Adrenal gland (tissue), 5 donors: Measurements from ENCODE around the gene RPS14.

ENCODE experiments used
- POLR2A ChIP-seq, 2 donors: fragments of 450-650 bp; IDR thresholded peaks; one replicate each; pipeline ENCODE4 v1.6.1; 2017; ENCODE audit warnings: antibody characterized with exemption in 2 of 2, mild to moderate bottlenecking in 2 of 2, moderate library complexity in 1 of 2
- TF ChIP-seq, protein P1 (sequence below), 6 experiments: fragments of 450-650 bp in 4 of 6; fragments of 200-600 bp in 2 of 6; sonication (generic) in 1 of 6; IDR thresholded peaks; 1 replicate in 5 of 6; 2 replicates in 1 of 6; pipeline versions ENCODE4 v1.5.1 to v1.8.0; 2016 to 2021; ENCODE audit warnings: antibody characterized with exemption in 6 of 6, mild to moderate bottlenecking in 2 of 6, moderate library complexity in 1 of 6
- donor health status: DM: no; HTN: no; CAD: no.

- TF ChIP-seq, protein P1, sequence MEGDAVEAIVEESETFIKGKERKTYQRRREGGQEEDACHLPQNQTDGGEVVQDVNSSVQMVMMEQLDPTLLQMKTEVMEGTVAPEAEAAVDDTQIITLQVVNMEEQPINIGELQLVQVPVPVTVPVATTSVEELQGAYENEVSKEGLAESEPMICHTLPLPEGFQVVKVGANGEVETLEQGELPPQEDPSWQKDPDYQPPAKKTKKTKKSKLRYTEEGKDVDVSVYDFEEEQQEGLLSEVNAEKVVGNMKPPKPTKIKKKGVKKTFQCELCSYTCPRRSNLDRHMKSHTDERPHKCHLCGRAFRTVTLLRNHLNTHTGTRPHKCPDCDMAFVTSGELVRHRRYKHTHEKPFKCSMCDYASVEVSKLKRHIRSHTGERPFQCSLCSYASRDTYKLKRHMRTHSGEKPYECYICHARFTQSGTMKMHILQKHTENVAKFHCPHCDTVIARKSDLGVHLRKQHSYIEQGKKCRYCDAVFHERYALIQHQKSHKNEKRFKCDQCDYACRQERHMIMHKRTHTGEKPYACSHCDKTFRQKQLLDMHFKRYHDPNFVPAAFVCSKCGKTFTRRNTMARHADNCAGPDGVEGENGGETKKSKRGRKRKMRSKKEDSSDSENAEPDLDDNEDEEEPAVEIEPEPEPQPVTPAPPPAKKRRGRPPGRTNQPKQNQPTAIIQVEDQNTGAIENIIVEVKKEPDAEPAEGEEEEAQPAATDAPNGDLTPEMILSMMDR (IDR thresholded peaks at IDR 0.05), result no peak
- TF ChIP-seq POLR2A (IDR thresholded peaks at IDR 0.05), result no peak
These were observed 1.2 kb downstream of the RPS14 start for GRCh38 chr5:150448334-150448733.
